Effector memory CD4-positive, alpha-beta T cell (primary cell): ENCODE results near the gene SETD5.

ENCODE experiments used
- DNase-seq, 3 donors: peaks; one replicate each; pipeline ENCODE4 v3.0.0-alpha.2; 2020
- H3K27ac ChIP-seq: 2 replicates; pipeline ENCODE4 v1.7.0; 2013; ENCODE audit warnings: mild to moderate bottlenecking, low read length, moderate library complexity; ENCODE audit not compliant: insufficient read depth, poor library complexity, severe bottlenecking
- H3K27me3 ChIP-seq: replicated peaks from 2 replicates; pipeline ENCODE4 v1.7.0; 2013; ENCODE audit warnings: mild to moderate bottlenecking, low read length; ENCODE audit not compliant: insufficient read depth, control insufficient read depth, poor library complexity, severe bottlenecking
- H3K36me3 ChIP-seq: 2 replicates; pipeline ENCODE4 v1.7.0; 2013; ENCODE audit warnings: mild to moderate bottlenecking, low read length, moderate library complexity; ENCODE audit not compliant: control insufficient read depth, insufficient read depth
- H3K4me1 ChIP-seq: 2 replicates; pipeline ENCODE4 v1.7.0; 2013; ENCODE audit warnings: low read length, mild to moderate bottlenecking; ENCODE audit not compliant: control insufficient read depth, insufficient read depth, poor library complexity, severe bottlenecking
- H3K4me3 ChIP-seq: 2 replicates; pipeline ENCODE4 v1.7.0; 2013; ENCODE audit warnings: low read length, low read depth, mild to moderate bottlenecking; ENCODE audit not compliant: insufficient read depth, poor library complexity, severe bottlenecking
- H3K9me3 ChIP-seq: 2 replicates; pipeline ENCODE4 v1.7.0; 2013; ENCODE audit warnings: mild to moderate bottlenecking, low read length, moderate library complexity; ENCODE audit not compliant: control insufficient read depth
- total RNA-seq, 3 donors: gene quantifications; one replicate each; lab custom pipeline; 2026; lab: John Stamatoyannopoulos, UW

SETD5 gene, protein sequence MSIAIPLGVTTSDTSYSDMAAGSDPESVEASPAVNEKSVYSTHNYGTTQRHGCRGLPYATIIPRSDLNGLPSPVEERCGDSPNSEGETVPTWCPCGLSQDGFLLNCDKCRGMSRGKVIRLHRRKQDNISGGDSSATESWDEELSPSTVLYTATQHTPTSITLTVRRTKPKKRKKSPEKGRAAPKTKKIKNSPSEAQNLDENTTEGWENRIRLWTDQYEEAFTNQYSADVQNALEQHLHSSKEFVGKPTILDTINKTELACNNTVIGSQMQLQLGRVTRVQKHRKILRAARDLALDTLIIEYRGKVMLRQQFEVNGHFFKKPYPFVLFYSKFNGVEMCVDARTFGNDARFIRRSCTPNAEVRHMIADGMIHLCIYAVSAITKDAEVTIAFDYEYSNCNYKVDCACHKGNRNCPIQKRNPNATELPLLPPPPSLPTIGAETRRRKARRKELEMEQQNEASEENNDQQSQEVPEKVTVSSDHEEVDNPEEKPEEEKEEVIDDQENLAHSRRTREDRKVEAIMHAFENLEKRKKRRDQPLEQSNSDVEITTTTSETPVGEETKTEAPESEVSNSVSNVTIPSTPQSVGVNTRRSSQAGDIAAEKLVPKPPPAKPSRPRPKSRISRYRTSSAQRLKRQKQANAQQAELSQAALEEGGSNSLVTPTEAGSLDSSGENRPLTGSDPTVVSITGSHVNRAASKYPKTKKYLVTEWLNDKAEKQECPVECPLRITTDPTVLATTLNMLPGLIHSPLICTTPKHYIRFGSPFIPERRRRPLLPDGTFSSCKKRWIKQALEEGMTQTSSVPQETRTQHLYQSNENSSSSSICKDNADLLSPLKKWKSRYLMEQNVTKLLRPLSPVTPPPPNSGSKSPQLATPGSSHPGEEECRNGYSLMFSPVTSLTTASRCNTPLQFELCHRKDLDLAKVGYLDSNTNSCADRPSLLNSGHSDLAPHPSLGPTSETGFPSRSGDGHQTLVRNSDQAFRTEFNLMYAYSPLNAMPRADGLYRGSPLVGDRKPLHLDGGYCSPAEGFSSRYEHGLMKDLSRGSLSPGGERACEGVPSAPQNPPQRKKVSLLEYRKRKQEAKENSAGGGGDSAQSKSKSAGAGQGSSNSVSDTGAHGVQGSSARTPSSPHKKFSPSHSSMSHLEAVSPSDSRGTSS (N-terminal part only)
- 97.5 to 167 (median 128) reads per million in 3 donors for total RNA-seq

DNA sequence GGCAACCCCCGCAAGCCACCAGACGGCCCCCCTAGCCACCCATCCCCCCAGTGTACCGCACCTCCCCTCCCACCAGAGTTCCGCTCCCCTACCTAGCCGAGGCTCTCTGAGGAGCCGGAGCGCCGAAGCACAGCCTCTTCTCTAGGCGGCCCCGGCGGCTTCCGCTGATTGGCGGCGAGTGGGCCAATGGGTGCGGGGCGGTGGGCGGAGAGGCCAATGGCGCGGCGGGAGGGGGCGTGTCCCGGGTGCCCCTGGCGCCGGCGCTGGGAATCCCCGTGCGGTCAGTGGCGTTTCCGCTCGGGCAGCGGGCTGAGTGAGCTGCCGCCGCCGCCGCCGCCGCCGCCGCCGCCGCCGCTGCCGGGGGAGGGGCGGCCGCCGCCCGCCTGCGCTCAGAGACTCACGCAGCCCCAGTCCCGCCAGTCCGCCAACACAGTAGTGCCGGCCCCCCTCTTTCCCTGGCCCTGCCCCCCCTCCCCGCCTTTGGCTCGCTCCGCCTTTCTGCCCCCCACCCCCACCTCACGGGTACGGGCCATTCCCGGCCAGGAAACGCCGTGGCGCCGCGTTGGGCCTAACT lies at the start of gene SETD5:
Gene SETD5 (plus strand): TSS at position 284 of the 574 bp plus-strand sequence. CDS start 31,324 bp downstream, outside the sequence.
- H3K4me1 ChIP-seq, result peaks cover 37% of the 10 kb centered on the region
- peak; percentile 99 to 100 (median 99) for DNase-seq
- no peaks in the 10 kb centered on the region for H3K9me3 ChIP-seq
- peak within 1 kb of the TSS; percentile 96 for H3K27ac ChIP-seq
- H3K4me3 ChIP-seq, result peak within 1 kb of the TSS; percentile 97
- no peaks in the 10 kb centered on the region for H3K36me3 ChIP-seq
- no peaks in the 10 kb centered on the region for H3K27me3 ChIP-seq

DNA sequence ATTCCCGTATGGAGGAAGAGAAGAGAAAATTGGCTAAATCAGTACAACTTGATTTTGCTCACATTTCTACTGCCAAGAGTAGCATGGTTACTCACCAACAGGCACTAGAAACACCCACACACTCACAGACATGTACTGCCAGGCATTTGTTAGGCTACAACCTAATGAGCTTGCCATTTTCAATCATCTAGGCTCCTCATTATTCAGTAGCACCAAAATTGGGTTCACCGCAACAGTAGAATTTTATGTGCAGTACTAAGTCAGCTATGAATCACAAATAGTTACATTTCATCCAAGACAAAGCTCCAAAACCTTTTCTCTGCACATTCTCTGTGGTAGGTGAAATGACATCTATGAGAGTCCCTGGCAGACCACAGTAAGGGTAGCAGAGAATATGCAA lies 49.5 kb upstream of the SETD5 start:
- H3K4me1 ChIP-seq, result no peaks in the 10 kb centered on the region
- no peak for DNase-seq
- no peaks in the 10 kb centered on the region for H3K9me3 ChIP-seq
- H3K36me3 ChIP-seq, result no peaks in the 10 kb centered on the region
- H3K4me3 ChIP-seq, result no peak overlapping the region
- H3K27me3 ChIP-seq, result no peaks in the 10 kb centered on the region
- no peak overlapping the region for H3K27ac ChIP-seq

DNA sequence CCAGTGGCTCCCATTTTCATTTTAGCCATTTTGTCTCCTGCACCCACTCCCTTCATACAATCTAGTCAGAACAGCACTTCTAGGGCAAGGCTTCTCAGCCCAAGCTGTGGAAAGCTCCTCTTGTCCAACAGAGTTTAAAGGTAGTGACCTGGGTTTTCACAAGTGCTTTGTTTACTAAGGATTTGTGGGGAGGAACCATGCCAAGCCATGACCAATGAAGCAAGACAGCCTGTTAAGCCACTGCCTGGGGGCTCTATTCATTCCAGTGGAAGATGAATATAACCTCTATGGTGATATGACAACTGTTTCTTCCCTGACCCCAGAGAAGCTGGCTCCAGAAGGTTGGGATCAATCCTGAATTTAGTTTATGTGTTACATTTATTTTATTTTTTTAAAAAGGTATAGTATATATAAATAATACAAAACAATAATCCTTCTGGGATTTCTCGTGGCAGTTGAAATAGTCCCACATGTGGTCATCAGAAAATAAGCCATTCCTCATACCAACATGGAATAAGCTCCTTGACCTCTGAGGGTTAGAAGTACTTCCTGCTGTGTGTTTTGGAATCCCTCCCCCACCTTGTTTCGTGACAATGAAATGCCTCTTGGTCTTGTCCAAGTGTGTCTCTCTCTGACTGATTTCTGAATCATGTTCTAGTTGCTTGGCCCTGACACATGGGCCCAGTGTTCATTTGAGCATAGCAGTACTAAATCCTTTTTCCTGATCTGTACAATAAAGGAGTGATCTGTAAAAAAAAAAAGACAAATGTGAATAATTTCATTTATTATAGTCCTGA lies 47.9 kb upstream of the SETD5 start:
- no peak for DNase-seq
- H3K9me3 ChIP-seq, result no peaks in the 10 kb centered on the region
- no peak overlapping the region for H3K4me3 ChIP-seq
- H3K4me1 ChIP-seq, result no peaks in the 10 kb centered on the region
- no peaks in the 10 kb centered on the region for H3K36me3 ChIP-seq
- H3K27me3 ChIP-seq, result no peaks in the 10 kb centered on the region
- H3K27ac ChIP-seq, result no peak overlapping the region

GRCh38 chr3:9351709-9352126 lies 45.7 kb upstream of the SETD5 start:
- Histone ChIP-seq H3K36me3 (no peaks in the 10 kb centered on the region), H3K4me1 (no peaks in the 10 kb centered on the region), H3K4me3 (no peak overlapping the region), H3K27ac (no peak overlapping the region), H3K9me3 (no peaks in the 10 kb centered on the region), H3K27me3 (no peaks in the 10 kb centered on the region)
- no peak for DNase-seq

DNA sequence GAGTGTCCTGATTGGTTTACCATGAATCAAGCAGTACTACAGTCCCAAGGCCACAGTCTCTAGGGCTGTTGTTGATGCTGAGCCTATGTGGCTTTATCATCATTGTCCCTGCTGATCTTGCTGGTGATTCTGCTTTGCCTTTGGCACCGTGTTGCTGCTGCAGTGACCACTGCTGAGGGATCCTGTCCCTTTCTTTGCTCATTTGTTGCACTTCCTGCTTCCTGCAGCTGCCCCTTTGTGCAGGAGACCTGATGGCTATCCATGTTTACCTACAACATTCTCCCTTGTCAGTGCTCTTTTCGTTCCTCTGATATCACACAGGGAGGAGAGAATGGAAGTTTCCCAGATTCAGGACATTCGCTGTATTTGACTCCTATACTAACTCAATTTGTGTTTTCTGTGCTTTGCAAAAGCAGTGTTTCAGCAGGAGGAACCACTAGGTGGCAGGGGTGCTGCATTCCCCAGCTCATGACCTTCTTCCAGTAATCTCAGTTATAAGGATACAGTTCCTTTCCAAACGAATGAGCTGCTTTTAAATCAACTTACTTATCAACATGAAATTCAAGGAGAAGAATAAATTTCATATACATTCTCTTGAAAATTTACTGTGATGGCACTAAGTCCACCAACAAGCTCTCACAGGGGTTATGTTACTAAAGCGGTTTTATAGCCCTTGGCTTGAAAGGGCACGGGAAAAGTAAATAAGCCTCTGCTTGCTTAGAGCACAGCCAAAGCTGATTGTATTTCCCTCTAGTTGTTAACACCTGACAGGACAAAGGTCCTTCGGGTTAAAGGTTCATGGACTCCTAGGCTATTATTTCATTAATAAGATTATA lies 44.3 kb upstream of the SETD5 start:
- Histone ChIP-seq H3K4me1 (no peaks in the 10 kb centered on the region), H3K27ac (no peak overlapping the region), H3K4me3 (no peak overlapping the region), H3K27me3 (no peaks in the 10 kb centered on the region), H3K36me3 (no peaks in the 10 kb centered on the region), H3K9me3 (no peaks in the 10 kb centered on the region)
- DNase-seq, result peak; percentile 26 to 44 (median 28)

DNA sequence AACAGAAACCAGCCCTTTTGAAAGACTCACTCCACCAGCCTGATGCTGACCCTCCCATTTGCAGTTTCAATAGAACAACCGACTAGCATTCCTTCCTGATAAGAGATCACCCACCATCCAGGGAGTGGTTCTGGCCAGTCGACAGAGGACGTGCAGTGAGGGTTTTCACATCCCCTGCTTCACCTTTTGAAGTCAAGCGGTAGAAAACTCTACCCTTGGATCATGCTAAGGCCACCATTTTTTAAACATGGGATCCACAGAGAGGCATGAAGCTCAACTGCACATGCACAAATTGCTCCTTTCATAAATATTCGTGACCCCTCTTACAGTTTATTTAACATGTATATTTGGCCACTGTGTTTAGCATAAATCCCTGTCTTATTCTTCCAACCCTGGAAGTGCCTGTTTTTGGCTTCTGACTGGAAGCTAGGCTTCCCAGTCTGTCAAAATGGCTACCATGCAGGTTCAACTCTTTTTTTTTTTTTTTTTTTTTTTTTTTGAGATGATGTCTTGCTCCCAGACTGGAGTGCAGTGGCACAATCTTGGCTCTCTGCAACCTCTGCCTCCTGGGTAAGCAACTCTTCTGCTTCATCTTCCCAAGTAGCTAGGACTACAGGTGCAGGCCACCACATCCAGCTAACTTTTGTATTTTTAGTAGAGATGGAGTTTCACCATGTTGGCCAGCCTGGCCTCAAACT lies 35.6 kb upstream of the SETD5 start:
- Histone ChIP-seq H3K27me3 (no peaks in the 10 kb centered on the region), H3K27ac (no peak overlapping the region), H3K36me3 (peaks cover 10% of the 10 kb centered on the region), H3K9me3 (no peaks in the 10 kb centered on the region), H3K4me1 (no peaks in the 10 kb centered on the region), H3K4me3 (no peak overlapping the region)
- DNase-seq, result no peak

DNA sequence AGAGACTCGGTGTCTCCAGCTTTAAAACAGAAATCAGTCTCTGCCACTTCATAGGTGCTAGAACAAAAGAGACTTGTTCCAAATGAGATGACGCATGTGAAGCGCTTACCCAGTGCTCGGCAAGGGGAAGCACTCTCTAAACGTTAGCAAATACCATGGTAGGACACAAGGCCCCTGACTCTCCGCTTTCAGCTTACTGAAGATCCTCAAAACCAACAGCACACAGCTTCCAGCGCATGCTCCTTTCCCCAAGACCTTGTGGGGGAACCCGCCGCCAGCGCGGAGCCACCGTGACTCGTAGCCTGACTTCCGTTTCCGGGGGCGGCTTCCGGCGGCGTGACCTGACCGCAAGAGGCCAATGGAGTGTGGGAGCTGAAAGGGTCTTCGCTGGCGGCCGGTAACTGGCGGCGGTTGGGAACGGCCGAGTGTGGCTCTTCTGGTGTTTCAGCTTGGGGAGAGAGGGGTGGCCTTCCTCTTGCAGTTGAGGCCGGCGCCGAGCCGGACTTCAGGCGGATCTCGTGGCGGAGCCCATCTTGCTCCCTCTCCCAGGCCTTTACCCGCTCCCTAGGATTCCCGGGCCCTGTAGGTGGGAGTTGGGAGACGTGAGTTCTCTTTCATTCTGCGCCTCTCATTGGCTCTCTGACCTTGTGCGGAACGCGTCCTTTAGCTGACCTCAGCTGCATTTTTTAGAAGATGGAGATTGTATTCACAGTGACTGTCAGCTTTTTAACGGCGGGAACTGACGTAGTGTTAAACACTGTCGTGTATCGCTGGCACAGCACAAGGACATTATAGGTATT lies 34.5 kb upstream of the SETD5 start, which contains the start of gene THUMPD3:
Gene THUMPD3 (plus strand): TSS at position 324 of the 800 bp plus-strand sequence. CDS start 2,015 bp downstream, outside the sequence.
- no peaks in the 10 kb centered on the region for H3K4me1 ChIP-seq
- H3K9me3 ChIP-seq, result no peaks in the 10 kb centered on the region
- H3K27ac ChIP-seq, result peak within 1 kb of the TSS; percentile 94
- H3K27me3 ChIP-seq, result no peaks in the 10 kb centered on the region
- H3K36me3 ChIP-seq, result peaks cover 16% of the 10 kb centered on the region
- peak within 1 kb of the TSS; percentile 86 for H3K4me3 ChIP-seq
- peak; percentile 81 to 88 (median 86) for DNase-seq

- Histone ChIP-seq H3K4me1 (peaks cover 4% of the 10 kb centered on the region), H3K4me3 (no peak overlapping the region), H3K36me3 (peaks cover 49% of the 10 kb centered on the region), H3K9me3 (no peaks in the 10 kb centered on the region), H3K27me3 (no peaks in the 10 kb centered on the region), H3K27ac (no peak overlapping the region)
- DNase-seq, result no peak
These were observed 27.9 kb upstream of the SETD5 start for GRCh38 chr3:9369508-9369907.
